ENCODE measurements around the gene SPPL2B.

SPPL2B gene

GRCh38 chr19:2357279-2358206 is 29.1 kb downstream of the SPPL2B start:
- TF ChIP-seq CEBPB (IDR thresholded peaks at IDR 0.05) (no peak), YY1 (IDR thresholded peaks at IDR 0.05; ENCODE audit: low read depth) (no peak), EGR1 (IDR thresholded peaks at IDR 0.05) (no peak), TAF1 (IDR thresholded peaks at IDR 0.05; ENCODE audit: low read depth) (no peak), RAD21 (IDR thresholded peaks at IDR 0.05; ENCODE audit: low read depth) (no peak), FOXM1 (IDR thresholded peaks at IDR 0.05; ENCODE audit: borderline replicate concordance, low read depth) (no peak), NFIC (IDR thresholded peaks at IDR 0.05) (no peak), EP300 (IDR thresholded peaks at IDR 0.05; ENCODE audit: borderline replicate concordance) (no peak), USF1 (IDR thresholded peaks at IDR 0.05) (no peak), MAX (IDR thresholded peaks at IDR 0.05) (no peak), REST (IDR thresholded peaks at IDR 0.05; ENCODE audit: low read depth) (no peak)

- TF ChIP-seq MAX (IDR thresholded peaks at IDR 0.05) (peak; percentile 87), FOXM1 (IDR thresholded peaks at IDR 0.05; ENCODE audit: borderline replicate concordance, low read depth) (no peak)
Observed at GRCh38 chr19:2358548-2359173, 30.2 kb downstream of the SPPL2B start.

- TF ChIP-seq TCF12 (IDR thresholded peaks at IDR 0.05; ENCODE audit: low read depth): no peak
- TF ChIP-seq CREB1 (IDR thresholded peaks at IDR 0.05; ENCODE audit: low read depth): no peak
- no peak for TF ChIP-seq CEBPB (IDR thresholded peaks at IDR 0.05)
- TF ChIP-seq EGR1 (IDR thresholded peaks at IDR 0.05): no peak
- no peak for TF ChIP-seq YY1 (IDR thresholded peaks at IDR 0.05; ENCODE audit: low read depth)
- no peak for TF ChIP-seq RAD21 (IDR thresholded peaks at IDR 0.05; ENCODE audit: low read depth)
- TF ChIP-seq TEAD4 (IDR thresholded peaks at IDR 0.05): no peak
- TF ChIP-seq USF1 (IDR thresholded peaks at IDR 0.05): no peak
- TF ChIP-seq FOXM1 (IDR thresholded peaks at IDR 0.05; ENCODE audit: borderline replicate concordance, low read depth): no peak
Observed at GRCh38 chr19:2359992-2360685, 31.7 kb downstream of the SPPL2B start, which contains the start of gene TMPRSS9. Gene TMPRSS9, plus strand, starts transcription at chr19:2360265. Its CDS starts 29,521 bp downstream, at chr19:2389786.

GRCh38 chr19:2360833-2361232 is 32.3 kb downstream of the SPPL2B start:
- TF ChIP-seq ZBTB7A (IDR thresholded peaks at IDR 0.05; ENCODE audit: low read depth): no peak
- TF ChIP-seq CEBPB (IDR thresholded peaks at IDR 0.05): no peak
- no peak for TF ChIP-seq TAF1 (IDR thresholded peaks at IDR 0.05; ENCODE audit: low read depth)
- TF ChIP-seq YY1 (IDR thresholded peaks at IDR 0.05; ENCODE audit: low read depth): no peak
- TF ChIP-seq FOXM1 (IDR thresholded peaks at IDR 0.05; ENCODE audit: borderline replicate concordance, low read depth): no peak
- no peak for TF ChIP-seq RAD21 (IDR thresholded peaks at IDR 0.05; ENCODE audit: low read depth)
- no peak for TF ChIP-seq CREB1 (IDR thresholded peaks at IDR 0.05; ENCODE audit: low read depth)
- no peak for TF ChIP-seq EP300 (IDR thresholded peaks at IDR 0.05; ENCODE audit: borderline replicate concordance)
- TF ChIP-seq NFIC (IDR thresholded peaks at IDR 0.05): no peak
- no peak for TF ChIP-seq REST (IDR thresholded peaks at IDR 0.05; ENCODE audit: low read depth)
- no peak for TF ChIP-seq EGR1 (IDR thresholded peaks at IDR 0.05)
- TF ChIP-seq MAX (IDR thresholded peaks at IDR 0.05): no peak
- no peak for TF ChIP-seq TCF12 (IDR thresholded peaks at IDR 0.05; ENCODE audit: low read depth)
